NCI-H2171 (cell line): ENCODE data around the gene ZNF577.
"Not testable (repeated sequence)": the region's sequence is repeated elsewhere in the genome, so short reads cannot be mapped to it uniquely, and the experiment has no call there.

Source experiments
- DNase-seq: peaks from one replicate; lab custom pipeline; 2025; lab: John Stamatoyannopoulos, UW

Gene ZNF577

GRCh38 chr19:51887522-51888498 is at the start of gene ZNF577:
Gene ZNF577, minus strand, starts transcription at chr19:51887951. Its CDS starts 7,569 bp downstream, at chr19:51880382.
- DNase-seq: peak; percentile 94

GRCh38 chr19:51931921-51932320 is 44.2 kb upstream of the ZNF577 start:
- DNase-seq: no peak

GRCh38 chr19:51927859-51928258 is 40.1 kb upstream of the ZNF577 start:
- DNase-seq: no peak

GRCh38 chr19:51926784-51927741 is 39.3 kb upstream of the ZNF577 start, which contains the start of gene ZNF613:
Gene ZNF613, plus strand, starts transcription at chr19:51927472. Its CDS starts 8,749 bp downstream, at chr19:51936221.
- peak; percentile 92 for DNase-seq

- no peak for DNase-seq
These were observed 38.7 kb upstream of the ZNF577 start for GRCh38 chr19:51926426-51926783.

- no peak for DNase-seq
These were observed 34.2 kb upstream of the ZNF577 start for GRCh38 chr19:51921949-51922348.

GRCh38 chr19:51919606-51920005 is 31.9 kb upstream of the ZNF577 start:
- DNase-seq: no peak

GRCh38 chr19:51916167-51916566 is 28.4 kb upstream of the ZNF577 start:
- no peak for DNase-seq

GRCh38 chr19:51915324-51915867 is 27.6 kb upstream of the ZNF577 start:
- DNase-seq: no peak

GRCh38 chr19:51907981-51908380 is 20.2 kb upstream of the ZNF577 start:
- not testable (repeated sequence) for DNase-seq

GRCh38 chr19:51906108-51906507 is 18.4 kb upstream of the ZNF577 start:
- DNase-seq: not testable (repeated sequence)

GRCh38 chr19:51905639-51906038 is 17.9 kb upstream of the ZNF577 start:
- not testable (repeated sequence) for DNase-seq

- no peak for DNase-seq
These were observed 17.5 kb upstream of the ZNF577 start for GRCh38 chr19:51905206-51905605.

GRCh38 chr19:51904331-51905165 is 16.8 kb upstream of the ZNF577 start, which contains the start of gene ZNF649:
Gene ZNF649, minus strand, starts transcription at chr19:51905017. Its CDS starts 4,910 bp downstream, at chr19:51900107.
- peak; percentile 78 for DNase-seq

GRCh38 chr19:51903192-51903591 is 15.4 kb upstream of the ZNF577 start:
- DNase-seq: no peak

- DNase-seq: no peak
These were observed 14.1 kb upstream of the ZNF577 start for GRCh38 chr19:51901860-51902259.

GRCh38 chr19:51891193-51891747 is 3.5 kb upstream of the ZNF577 start:
- DNase-seq: no peak

- DNase-seq: no peak
These were observed 2.2 kb upstream of the ZNF577 start for GRCh38 chr19:51889934-51890333.

- DNase-seq: no peak
These were observed 3.0 kb downstream of the ZNF577 start for GRCh38 chr19:51884713-51885112.

GRCh38 chr19:51882518-51882917 is 5.2 kb downstream of the ZNF577 start:
- no peak for DNase-seq

- DNase-seq: no peak
These were observed 14.7 kb downstream of the ZNF577 start for GRCh38 chr19:51873097-51873496.
